OCI-LY7 (cell line): ENCODE results near the gene KCNMA1. TPM values are rescaled to one million over a fixed set of nuclear protein-coding genes. Genes with fewer than 3 reads are reported as not detected.

Experiments used
- BruUV-seq: library from RNA; stranded (reverse); fragments of 400-500 nt; replicated peaks from 2 replicates; lab custom pipeline; 2021; lab: Mats Ljungman, UMichigan
- CTCF ChIA-PET: fragments of 300-600 bp; sonication (Branson Sonifier 250); formaldehyde crosslinking; loops from one replicate; lab custom pipeline; 2022; ENCODE audit warnings: antibody characterized with exemption; ENCODE audit not compliant: unreplicated experiment; lab: Charles Lee
- POLR2A ChIA-PET: fragments of 300-600 bp; sonication (Branson Sonifier 250); formaldehyde crosslinking; loops from one replicate; lab custom pipeline; 2022; ENCODE audit warnings: antibody characterized with exemption; lab: Charles Lee
- DNase-seq: peaks from one replicate; pipeline ENCODE4 v3.0.0-alpha.2; 2015; ENCODE audit warnings: low spot score
- H2AFZ ChIP-seq: fragments of 200-600 bp; sonication (generic), shearing (Covaris generic); 2 replicates; pipeline ENCODE4 v1.6.1; 2014; ENCODE audit warnings: mild to moderate bottlenecking, antibody characterized with exemption, low read length, moderate library complexity
- H3K27ac ChIP-seq: fragments of 200-600 bp; sonication (generic); 2 replicates; pipeline ENCODE4 v1.5.1; 2014; ENCODE audit warnings: mixed run types, low read depth, mild to moderate bottlenecking, moderate library complexity, low read length, inconsistent platforms; ENCODE audit not compliant: poor library complexity, severe bottlenecking
- H3K36me3 ChIP-seq: fragments of 200-600 bp; sonication (generic); 2 replicates; pipeline ENCODE4 v1.6.1; 2014; ENCODE audit warnings: mild to moderate bottlenecking, antibody characterized with exemption, low read length, moderate library complexity, mixed read lengths; ENCODE audit not compliant: insufficient read depth
- H3K4me1 ChIP-seq: fragments of 200-600 bp; sonication (generic); 2 replicates; pipeline ENCODE4 v1.5.1; 2014; ENCODE audit warnings: mild to moderate bottlenecking, low read length; ENCODE audit not compliant: insufficient read depth, poor library complexity, severe bottlenecking
- H3K4me2 ChIP-seq: fragments of 200-600 bp; sonication (generic); 2 replicates; pipeline ENCODE4 v1.6.1; 2014; ENCODE audit warnings: mild to moderate bottlenecking, low read length
- H3K4me3 ChIP-seq: fragments of 200-600 bp; sonication (generic); 2 replicates; pipeline ENCODE4 v1.5.1; 2014; ENCODE audit warnings: mild to moderate bottlenecking, low read depth, low read length; ENCODE audit not compliant: poor library complexity, severe bottlenecking
- H3K79me2 ChIP-seq: fragments of 200-600 bp; sonication (generic); 2 replicates; pipeline ENCODE4 v1.6.1; 2016; ENCODE audit warnings: low read depth, mild to moderate bottlenecking, low read length, moderate library complexity, mixed read lengths; ENCODE audit not compliant: insufficient read depth
- H3K9me2 ChIP-seq: fragments of 200-600 bp; sonication (generic); 2 replicates; pipeline ENCODE4 v1.6.1; 2016; ENCODE audit warnings: mild to moderate bottlenecking, low read length, mixed read lengths; ENCODE audit not compliant: insufficient read depth
- H3K9me3 ChIP-seq: fragments of 200-600 bp; sonication (generic); 2 replicates; pipeline ENCODE4 v1.6.1; 2014; ENCODE audit warnings: mild to moderate bottlenecking, mixed run types, low read length, mixed read lengths
- H4K20me1 ChIP-seq: fragments of 200-600 bp; sonication (generic); 2 replicates; pipeline ENCODE4 v1.6.1; 2014; ENCODE audit warnings: mild to moderate bottlenecking, antibody characterized with exemption, low read length, moderate library complexity, mixed read lengths; ENCODE audit not compliant: insufficient read depth
- CTCF ChIP-seq: fragments of 200-600 bp; sonication (generic); conservative IDR thresholded peaks from 2 replicates; pipeline ENCODE4 v1.5.1; 2014; ENCODE audit warnings: mild to moderate bottlenecking, antibody characterized with exemption, low read length, moderate library complexity, mixed read lengths
- EZH2phosphoT487 ChIP-seq: fragments of 200-600 bp; sonication (generic); IDR thresholded peaks from 2 replicates; pipeline ENCODE4 v1.6.1; 2018; ENCODE audit warnings: low read depth, borderline replicate concordance, mild to moderate bottlenecking, mixed run types, antibody characterized with exemption, low read length, moderate library complexity, mixed read lengths
- intact Hi-C: fragments of 100-400 bp; cut with micrococcal nuclease; formaldehyde crosslinking; loops from one replicate; pipeline ENCODE4 v1.10.0; 2022; ENCODE audit not compliant: unreplicated experiment
- total RNA-seq, 2 experiments: library from RNA; depleted of rRNA in 1 of 2; stranded (reverse); fragments of >200 nt in 1 of 2; shearing (Covaris generic) in 1 of 2; gene quantifications; 2 replicates each; pipeline ENCODE4 v1.2.3, GENCODE V29; 2014 to 2022

Gene KCNMA1
- total RNA-seq, 2 experiments from 2014 or later = not detected

GRCh38 chr10:77135555-77135954 lies 502.1 kb downstream of the KCNMA1 start:
- no peaks in the 10 kb centered on the region for H3K9me2 ChIP-seq
- BruUV-seq = no TSS peak
- POLR2A ChIA-PET = no interaction called here
- H2AFZ ChIP-seq = no peak overlapping the region
- H3K9me3 ChIP-seq = no peaks in the 10 kb centered on the region
- H3K27ac ChIP-seq = no peak overlapping the region
- H3K4me1 ChIP-seq = no peaks in the 10 kb centered on the region
- intact Hi-C loops = no loop called here
- H3K79me2 ChIP-seq = no peaks in the 10 kb centered on the region
- H3K4me2 ChIP-seq = no peak overlapping the region
- CTCF ChIA-PET = no interaction called here
- no peak for DNase-seq
- no peak for TF ChIP-seq EZH2phosphoT487
- TF ChIP-seq CTCF = no peak
- no peak overlapping the region for H3K4me3 ChIP-seq
- no peaks in the 10 kb centered on the region for H4K20me1 ChIP-seq
- H3K36me3 ChIP-seq = no peaks in the 10 kb centered on the region

GRCh38 chr10:77131214-77131613 lies 506.4 kb downstream of the KCNMA1 start:
- ChIA-PET POLR2A (no interaction called here), CTCF (no interaction called here)
- no peak for TF ChIP-seq CTCF
- TF ChIP-seq EZH2phosphoT487 = no peak
- H3K9me3 ChIP-seq = no peaks in the 10 kb centered on the region
- no peaks in the 10 kb centered on the region for H3K9me2 ChIP-seq
- H3K4me1 ChIP-seq = no peaks in the 10 kb centered on the region
- no peaks in the 10 kb centered on the region for H3K36me3 ChIP-seq
- H3K79me2 ChIP-seq = no peaks in the 10 kb centered on the region
- H4K20me1 ChIP-seq = no peaks in the 10 kb centered on the region
- H3K4me3 ChIP-seq = no peak overlapping the region
- H3K27ac ChIP-seq = no peak overlapping the region
- intact Hi-C loops = no loop called here
- no TSS peak for BruUV-seq
- no peak overlapping the region for H3K4me2 ChIP-seq
- no peak for DNase-seq
- H2AFZ ChIP-seq = no peak overlapping the region

GRCh38 chr10:77127243-77127642 lies 510.4 kb downstream of the KCNMA1 start:
- POLR2A ChIA-PET = no interaction called here
- CTCF ChIA-PET = no interaction called here

More at GRCh38 chr10:77127243-77127642, 510.4 kb downstream of the KCNMA1 start:
- Histone ChIP-seq H3K4me1 (no peaks in the 10 kb centered on the region), H3K9me3 (no peaks in the 10 kb centered on the region), H3K9me2 (no peaks in the 10 kb centered on the region), H3K36me3 (no peaks in the 10 kb centered on the region), H3K79me2 (no peaks in the 10 kb centered on the region), H2AFZ (no peak overlapping the region), H3K4me2 (no peak overlapping the region), H4K20me1 (no peaks in the 10 kb centered on the region), H3K27ac (no peak overlapping the region), H3K4me3 (no peak overlapping the region)
- no peak for DNase-seq
- TF ChIP-seq CTCF (no peak), EZH2phosphoT487 (no peak)
- BruUV-seq = no TSS peak
- intact Hi-C loops = no loop called here
